IPS-20b (cell line): ENCODE results near the gene ANGPTL8.

Experiments used
- H3K27ac ChIP-seq: one replicate; pipeline ENCODE4 v1.5.1; 2013; ENCODE audit warnings: low read length
- H3K27me3 ChIP-seq: 2 replicates; pipeline ENCODE4 v1.6.1; 2013; ENCODE audit warnings: mild to moderate bottlenecking, low read length, inconsistent platforms; ENCODE audit not compliant: insufficient read depth
- H3K36me3 ChIP-seq: 2 replicates; pipeline ENCODE4 v1.6.1; 2013; ENCODE audit warnings: low read depth, mild to moderate bottlenecking, inconsistent platforms, low read length, moderate library complexity; ENCODE audit not compliant: insufficient read depth
- H3K4me1 ChIP-seq: 2 replicates; pipeline ENCODE4 v1.6.1; 2013; ENCODE audit warnings: mild to moderate bottlenecking, control low read depth, inconsistent platforms, low read length, moderate library complexity; ENCODE audit not compliant: insufficient read depth
- H3K4me3 ChIP-seq: 2 replicates; pipeline ENCODE4 v1.5.1; 2013; ENCODE audit warnings: mild to moderate bottlenecking, low read length, inconsistent platforms
- H3K9ac ChIP-seq: 2 replicates; pipeline ENCODE4 v1.6.1; 2013; ENCODE audit warnings: low read depth, mild to moderate bottlenecking, inconsistent platforms, low read length, moderate library complexity
- H3K9me3 ChIP-seq: 2 replicates; pipeline ENCODE4 v1.6.1; 2013; ENCODE audit warnings: mild to moderate bottlenecking, low read depth, low read length, inconsistent platforms; ENCODE audit not compliant: insufficient read depth

The ANGPTL8 gene

GRCh38 chr19:11205939-11206570 is 33.4 kb upstream of the ANGPTL8 start:
- H3K27ac ChIP-seq: no peak overlapping the region
- peaks cover 3% of the 10 kb centered on the region; the same call in 1 of the 2 replicates for H3K4me1 ChIP-seq
- no peaks in the 10 kb centered on the region for H3K27me3 ChIP-seq
- H3K9me3 ChIP-seq: no peaks in the 10 kb centered on the region
- no peak overlapping the region for H3K9ac ChIP-seq
- no peaks in the 10 kb centered on the region; the same call in 1 of the 2 replicates for H3K36me3 ChIP-seq
- H3K4me3 ChIP-seq: no peak overlapping the region

DNA sequence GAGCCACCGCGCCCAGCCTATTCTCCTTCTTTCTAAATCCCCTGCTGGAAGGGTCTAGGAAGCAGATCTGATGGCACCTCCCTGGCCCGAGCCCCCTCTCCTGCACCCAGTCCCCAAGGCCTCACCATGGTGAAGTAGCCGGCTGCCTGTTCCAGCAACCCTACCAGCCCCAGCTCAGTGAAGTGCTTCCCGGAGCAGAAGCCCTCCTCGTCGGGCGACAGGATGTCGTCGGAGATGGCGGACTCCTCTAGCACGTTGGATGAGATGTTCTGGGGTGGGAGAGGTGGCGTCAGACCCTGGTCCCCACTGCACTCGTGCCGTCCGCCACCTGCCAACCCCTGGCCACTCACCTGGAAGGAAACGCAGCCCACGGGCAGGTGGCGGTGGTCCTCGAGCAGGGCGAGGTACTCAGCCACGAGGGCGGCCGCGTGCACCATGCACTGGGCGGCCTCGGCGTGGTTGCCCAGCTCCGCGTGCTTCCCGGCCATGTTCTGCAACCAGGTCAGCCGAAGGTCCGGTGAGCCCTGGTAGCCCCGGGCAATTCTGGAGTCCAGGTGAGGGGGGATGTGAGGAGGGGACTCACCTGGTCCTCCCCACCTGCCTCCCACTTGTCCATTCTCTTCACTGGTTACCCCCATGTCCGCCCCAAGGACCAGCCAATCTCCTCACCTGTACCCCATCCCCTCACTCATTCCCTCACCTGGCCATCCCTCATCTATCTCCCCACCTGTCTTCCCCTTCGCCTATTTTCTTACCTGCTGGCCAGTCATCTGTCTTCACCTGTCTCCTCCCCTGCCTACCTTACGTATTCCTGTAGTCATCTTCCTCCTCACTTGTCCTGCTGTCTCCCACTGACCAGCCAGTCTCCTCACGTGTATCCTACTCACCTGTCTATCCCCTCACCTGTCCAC is 30.6 kb upstream of the ANGPTL8 start:
- Histone ChIP-seq H3K4me3 (no peak overlapping the region), H3K36me3 (peaks cover 11% of the 10 kb centered on the region), H3K9ac (no peak overlapping the region), H3K9me3 (no peaks in the 10 kb centered on the region), H3K4me1 (no peaks in the 10 kb centered on the region), H3K27ac (no peak overlapping the region), H3K27me3 (no peaks in the 10 kb centered on the region)

- Histone ChIP-seq H3K27me3 (no peaks in the 10 kb centered on the region), H3K9ac (no peak overlapping the region), H3K36me3 (peaks cover 19% of the 10 kb centered on the region), H3K4me3 (no peak overlapping the region), H3K27ac (no peak overlapping the region), H3K9me3 (no peaks in the 10 kb centered on the region), H3K4me1 (no peaks in the 10 kb centered on the region)
Observed at GRCh38 chr19:11209839-11210655, 29.4 kb upstream of the ANGPTL8 start.

DNA sequence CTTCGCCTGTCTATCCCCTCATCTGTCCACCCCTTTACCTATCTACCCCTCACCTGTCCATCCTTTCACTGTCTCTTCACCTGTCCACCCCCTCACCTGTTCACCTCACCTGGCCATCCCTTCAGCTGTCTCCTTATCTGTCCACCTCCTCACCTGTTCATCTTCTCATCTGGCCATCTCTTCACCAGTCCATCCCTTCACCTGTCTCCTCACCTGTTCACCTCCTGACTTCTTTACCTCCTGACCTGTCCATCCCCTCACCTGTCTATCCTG is 28.8 kb upstream of the ANGPTL8 start:
- peaks cover 23% of the 10 kb centered on the region for H3K36me3 ChIP-seq

GRCh38 chr19:11214387-11214786 is 25.0 kb upstream of the ANGPTL8 start:
- Histone ChIP-seq H3K27me3 (no peaks in the 10 kb centered on the region), H3K9ac (no peak overlapping the region), H3K4me3 (no peak overlapping the region), H3K4me1 (no peaks in the 10 kb centered on the region), H3K9me3 (no peaks in the 10 kb centered on the region), H3K27ac (no peak overlapping the region), H3K36me3 (peaks cover 34% of the 10 kb centered on the region)

More for the DNA sequence above, 28.8 kb upstream of the ANGPTL8 start:
- Histone ChIP-seq H3K9me3 (no peaks in the 10 kb centered on the region), H3K27me3 (no peaks in the 10 kb centered on the region), H3K9ac (no peak overlapping the region), H3K27ac (no peak overlapping the region), H3K4me3 (no peak overlapping the region), H3K4me1 (no peaks in the 10 kb centered on the region)

DNA sequence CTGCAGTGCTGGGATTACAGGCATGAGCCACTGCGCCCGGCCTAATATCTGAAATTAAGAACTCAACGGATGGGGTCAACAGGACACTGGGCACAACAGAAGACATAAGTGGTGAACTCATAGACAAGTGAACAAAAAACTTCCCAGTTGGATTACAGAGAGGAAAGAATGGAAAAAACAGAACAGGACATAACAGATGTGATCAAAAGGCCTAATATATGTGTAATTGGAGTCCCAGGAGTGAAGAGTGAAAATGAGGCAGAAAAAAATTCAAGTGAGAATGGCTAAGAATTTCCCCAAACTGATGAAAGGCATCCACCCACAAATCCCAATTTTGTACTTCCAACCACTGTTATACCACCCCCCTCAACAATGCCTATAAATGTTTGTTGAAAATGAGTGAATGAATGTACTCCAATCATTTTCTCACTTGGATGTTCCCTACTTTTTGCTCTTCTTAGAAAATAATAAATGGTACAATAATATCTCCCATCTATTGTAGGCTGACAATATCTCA is 18.3 kb upstream of the ANGPTL8 start:
- Histone ChIP-seq H3K27ac (no peak overlapping the region), H3K36me3 (peaks cover 28% of the 10 kb centered on the region), H3K27me3 (no peaks in the 10 kb centered on the region), H3K9ac (no peak overlapping the region), H3K9me3 (peaks cover 9% of the 10 kb centered on the region; the same call in 1 of the 2 replicates), H3K4me1 (no peaks in the 10 kb centered on the region), H3K4me3 (no peak overlapping the region)

- H3K9me3 ChIP-seq: peaks cover 9% of the 10 kb centered on the region; the same call in 1 of the 2 replicates
- no peak overlapping the region for H3K9ac ChIP-seq
- H3K4me3 ChIP-seq: no peak overlapping the region
- H3K27ac ChIP-seq: no peak overlapping the region
- H3K4me1 ChIP-seq: no peaks in the 10 kb centered on the region
- peaks cover 28% of the 10 kb centered on the region for H3K36me3 ChIP-seq
- H3K27me3 ChIP-seq: no peaks in the 10 kb centered on the region
Observed at GRCh38 chr19:11223200-11223599, 16.2 kb upstream of the ANGPTL8 start.

DNA sequence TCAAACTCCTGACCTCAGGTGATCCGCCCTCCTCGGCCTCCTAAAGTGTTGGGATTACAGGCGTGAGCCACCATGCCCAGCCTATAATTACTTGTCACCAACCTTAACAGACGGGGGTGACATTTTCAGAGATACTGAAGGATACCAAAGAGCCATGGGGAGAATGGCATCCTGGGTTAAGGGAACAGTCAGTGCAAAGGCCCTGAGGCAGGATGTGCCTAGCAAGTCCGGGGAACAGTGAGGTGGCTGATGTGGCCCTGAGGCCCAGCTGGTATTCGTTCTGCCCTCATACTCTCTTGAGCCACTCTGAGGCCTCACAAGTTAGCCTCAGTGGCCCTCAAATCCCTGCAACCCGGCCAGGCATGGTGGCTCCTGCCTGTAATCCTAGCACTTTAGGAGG is 15.0 kb upstream of the ANGPTL8 start:
- peaks cover 28% of the 10 kb centered on the region for H3K36me3 ChIP-seq
- peaks cover 9% of the 10 kb centered on the region; the same call in 1 of the 2 replicates for H3K9me3 ChIP-seq
- H3K4me1 ChIP-seq: no peaks in the 10 kb centered on the region
- no peaks in the 10 kb centered on the region for H3K27me3 ChIP-seq
- no peak overlapping the region for H3K27ac ChIP-seq
- H3K9ac ChIP-seq: no peak overlapping the region
- no peak overlapping the region for H3K4me3 ChIP-seq

- Histone ChIP-seq H3K36me3 (peaks cover 28% of the 10 kb centered on the region), H3K27me3 (no peaks in the 10 kb centered on the region), H3K9ac (no peak overlapping the region), H3K27ac (no peak overlapping the region), H3K4me3 (no peak overlapping the region), H3K9me3 (peaks cover 9% of the 10 kb centered on the region; the same call in 1 of the 2 replicates), H3K4me1 (no peaks in the 10 kb centered on the region)
Observed at GRCh38 chr19:11225172-11225571, 14.2 kb upstream of the ANGPTL8 start.

DNA sequence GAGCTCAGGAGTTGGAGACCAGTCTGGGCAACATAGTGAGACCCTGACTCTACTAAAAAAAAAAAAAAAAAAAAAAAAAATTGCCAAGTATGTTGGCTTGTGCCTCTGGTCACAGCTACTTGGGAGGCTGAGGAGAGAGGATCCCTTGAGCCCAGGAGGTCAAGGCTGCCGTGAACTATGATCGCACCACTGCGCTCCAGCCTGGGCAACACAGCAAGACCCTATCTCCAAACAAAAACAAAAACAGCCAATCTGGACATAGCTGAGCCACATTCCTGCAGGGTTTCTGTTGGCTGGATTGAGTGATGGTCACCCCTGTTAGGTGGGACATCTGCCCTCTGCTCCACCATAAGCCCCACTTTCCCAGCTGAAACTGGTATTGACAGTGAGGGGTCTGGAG is 13.6 kb upstream of the ANGPTL8 start:
- Histone ChIP-seq H3K4me1 (no peaks in the 10 kb centered on the region), H3K9me3 (peaks cover 9% of the 10 kb centered on the region; the same call in 1 of the 2 replicates), H3K27me3 (no peaks in the 10 kb centered on the region), H3K36me3 (peaks cover 28% of the 10 kb centered on the region), H3K9ac (no peak overlapping the region), H3K27ac (no peak overlapping the region), H3K4me3 (no peak overlapping the region)

- Histone ChIP-seq H3K27me3 (no peaks in the 10 kb centered on the region), H3K36me3 (peaks cover 19% of the 10 kb centered on the region)
Observed at GRCh38 chr19:11226716-11227166, 12.7 kb upstream of the ANGPTL8 start.

More at GRCh38 chr19:11226716-11227166, 12.7 kb upstream of the ANGPTL8 start:
- no peaks in the 10 kb centered on the region for H3K4me1 ChIP-seq
- 0 out of 2 replicates have a peak, but pooled peaks cover under 1% of the 10 kb centered on the region for H3K9me3 ChIP-seq
- H3K27ac ChIP-seq: no peak overlapping the region
- no peak overlapping the region for H3K9ac ChIP-seq
- no peak overlapping the region for H3K4me3 ChIP-seq
